GM18511 (cell line): ENCODE results near the gene UMAD1.
"Not testable (repeated sequence)": the region's sequence is repeated elsewhere in the genome, so short reads cannot be mapped to it uniquely, and the experiment has no call there.

Experiments used
- ATAC-seq: cut with Tn5 transposase; IDR thresholded peaks from one replicate; pipeline ENCODE4 v1.9.1; 2021; ENCODE audit warnings: mild to moderate bottlenecking, moderate library complexity; ENCODE audit not compliant: unreplicated experiment

The UMAD1 gene

GRCh38 chr7:7821517-7821916, 181.0 kb downstream of the UMAD1 start:
- no peak for ATAC-seq

GRCh38 chr7:7825294-7825693, 184.7 kb downstream of the UMAD1 start:
- ATAC-seq: not testable (repeated sequence)

GRCh38 chr7:7829667-7830066, 189.1 kb downstream of the UMAD1 start:
- ATAC-seq: no peak

- no peak for ATAC-seq
Observed at GRCh38 chr7:7830122-7830878, 189.7 kb downstream of the UMAD1 start.

- no peak for ATAC-seq
Observed at GRCh38 chr7:7832518-7832917, 192.0 kb downstream of the UMAD1 start.

GRCh38 chr7:7834761-7835160, 194.2 kb downstream of the UMAD1 start:
- no peak for ATAC-seq

GRCh38 chr7:7841027-7841426, 200.5 kb downstream of the UMAD1 start:
- no peak for ATAC-seq

GRCh38 chr7:7843240-7843639, 202.7 kb downstream of the UMAD1 start:
- no peak for ATAC-seq

- ATAC-seq: no peak
Observed at GRCh38 chr7:7843972-7844371, 203.4 kb downstream of the UMAD1 start.

- ATAC-seq: peak; percentile 95
Observed at GRCh38 chr7:7848246-7848645, 207.7 kb downstream of the UMAD1 start.

GRCh38 chr7:7848892-7849291, 208.3 kb downstream of the UMAD1 start:
- no peak for ATAC-seq

GRCh38 chr7:7850150-7850549, 209.6 kb downstream of the UMAD1 start:
- ATAC-seq: no peak

GRCh38 chr7:7851381-7851780, 210.8 kb downstream of the UMAD1 start:
- no peak for ATAC-seq

- ATAC-seq: no peak
Observed at GRCh38 chr7:7851991-7852390, 211.4 kb downstream of the UMAD1 start.

GRCh38 chr7:7857143-7857583, 216.6 kb downstream of the UMAD1 start:
- peak; percentile 62 for ATAC-seq

GRCh38 chr7:7858559-7858958, 218.0 kb downstream of the UMAD1 start:
- ATAC-seq: peak; percentile 49

GRCh38 chr7:7859411-7859810, 218.9 kb downstream of the UMAD1 start:
- no peak for ATAC-seq

GRCh38 chr7:7861211-7861633, 220.7 kb downstream of the UMAD1 start:
- ATAC-seq: no peak

- ATAC-seq: no peak
Observed at GRCh38 chr7:7862393-7862792, 221.8 kb downstream of the UMAD1 start.

- ATAC-seq: peak; percentile 58
Observed at GRCh38 chr7:7867846-7868571, 227.5 kb downstream of the UMAD1 start.

- ATAC-seq: peak; percentile 54
Observed at GRCh38 chr7:7868572-7868899, 228.0 kb downstream of the UMAD1 start.

- peak; percentile 23 for ATAC-seq
Observed at GRCh38 chr7:7869036-7869435, 228.5 kb downstream of the UMAD1 start.
